ENCODE measurements around the gene NKAPD1. TPM values are rescaled to one million over a fixed set of nuclear protein-coding genes. Genes with fewer than 3 reads are reported as not detected.

NKAPD1 gene
- total and polyA plus RNA-seq, 9 of the 15 experiments (the other 6 are each of a cell fraction or from before 2014, with no cell fraction given), result 14.1 to 73.5 (median 29.3) TPM

- TF ChIP-seq POLR2AphosphoS5 (IDR thresholded peaks at IDR 0.05; ENCODE audit: control insufficient read depth, insufficient read depth, low read depth, low read length) (no peak), EP300 (IDR thresholded peaks at IDR 0.05; ENCODE audit: low read length) (peak; percentile 32; the same call in 1 of the 2 replicates), ZNF316 (IDR thresholded peaks at IDR 0.05) (peak; percentile 50; the same call in 1 of the 2 replicates), ETV6 (IDR thresholded peaks at IDR 0.05; ENCODE audit: borderline replicate concordance in 1 of 2, low read depth in 2 of 2, low read length in 1 of 2) (no peak), ETV6 (CRISPR knock-in tag; IDR thresholded peaks at IDR 0.05; ENCODE audit: borderline replicate concordance) (no peak), SMARCE1 (IDR thresholded peaks at IDR 0.05) (peak; percentile 96), HOXB6 (CRISPR knock-in tag; IDR thresholded peaks at IDR 0.05; ENCODE audit: borderline replicate concordance) (no peak), SMARCA4 (IDR thresholded peaks at IDR 0.05) (peak; percentile 96), ELF1 (tag; IDR thresholded peaks at IDR 0.05) (no peak), MAZ (CRISPR knock-in tag; conservative IDR thresholded peaks at IDR 0.05 in 1 of 2, IDR thresholded peaks at IDR 0.05 in 1 of 2) (0 out of 4 replicates have a peak, but pooled peaks of 1 of the 2 experiments have one; percentile 9), SMARCC2 (IDR thresholded peaks at IDR 0.05; ENCODE audit: low read depth) (peak; percentile 90), FOSL1 (tag; conservative IDR thresholded peaks at IDR 0.05) (peak; percentile 98), ZNF589 (CRISPR knock-in tag; IDR thresholded peaks at IDR 0.05; ENCODE audit: low read depth) (0 out of 2 replicates have a peak, but pooled peaks have one; percentile 34), L3MBTL2 (IDR thresholded peaks at IDR 0.05) (peak; percentile 47; the same call in 1 of the 2 replicates), ARID1B (IDR thresholded peaks at IDR 0.05) (peak; percentile 90), EP400 (IDR thresholded peaks at IDR 0.05) (0 out of 2 replicates have a peak, but pooled peaks have one; percentile 22), E2F8 (IDR thresholded peaks at IDR 0.05; ENCODE audit: low read depth, partially characterized antibody) (no peak), MTA2 (IDR thresholded peaks at IDR 0.05; ENCODE audit: low read depth) (no peak), BRD4 (IDR thresholded peaks at IDR 0.05) (no peak), NFE2 (IDR thresholded peaks at IDR 0.05; ENCODE audit: low read depth) (peak; percentile 82), HBP1 (CRISPR knock-in tag; IDR thresholded peaks at IDR 0.05) (no peak), ATF3 (IDR thresholded peaks at IDR 0.05) (peak; percentile 93), ATF3 (CRISPR knock-in tag; conservative IDR thresholded peaks at IDR 0.05) (no peak; the same call in 1 of the 2 replicates), ZNF311 (CRISPR knock-in tag; IDR thresholded peaks at IDR 0.05) (no peak), ZNF282 (CRISPR knock-in tag; IDR thresholded peaks at IDR 0.05) (no peak), SMARCB1 (IDR thresholded peaks at IDR 0.05; ENCODE audit: insufficient read length, low read depth) (peak; percentile 82)
Measured at GRCh38 chr11:112042161-112042960, 31.7 kb upstream of the NKAPD1 start (continued).
